ENCODE measurements around the gene ERN1. TPM values are rescaled to one million over a fixed set of nuclear protein-coding genes. Genes with fewer than 3 reads are reported as not detected.

The ERN1 gene
- total RNA-seq, 4 donors from 2014 or later = 9.5 to 20.2 (median 12.8) TPM

GRCh38 chr17:64106918-64107317, 23.0 kb downstream of the ERN1 start:
- H3K27ac ChIP-seq = no peak overlapping the region
- intact Hi-C loops (cut with DNase I) = no loop called here
- H3K4me1 ChIP-seq = peaks cover 0 to 40% of the 10 kb centered on the region in 2 donors
- H3K36me3 ChIP-seq = no peaks in the 10 kb centered on the region
- WGBS, 2 donors = 89 to 96% methylated on average over 3 of the region's 3 CpGs
- no peak for DNase-seq
- no peak overlapping the region for H3K4me3 ChIP-seq (replicated peaks in 1 of 3)
- H3K9me3 ChIP-seq = no peaks in the 10 kb centered on the region
- no peak for TF ChIP-seq POLR2A (IDR thresholded peaks at IDR 0.05)
- TF ChIP-seq, protein P1, sequence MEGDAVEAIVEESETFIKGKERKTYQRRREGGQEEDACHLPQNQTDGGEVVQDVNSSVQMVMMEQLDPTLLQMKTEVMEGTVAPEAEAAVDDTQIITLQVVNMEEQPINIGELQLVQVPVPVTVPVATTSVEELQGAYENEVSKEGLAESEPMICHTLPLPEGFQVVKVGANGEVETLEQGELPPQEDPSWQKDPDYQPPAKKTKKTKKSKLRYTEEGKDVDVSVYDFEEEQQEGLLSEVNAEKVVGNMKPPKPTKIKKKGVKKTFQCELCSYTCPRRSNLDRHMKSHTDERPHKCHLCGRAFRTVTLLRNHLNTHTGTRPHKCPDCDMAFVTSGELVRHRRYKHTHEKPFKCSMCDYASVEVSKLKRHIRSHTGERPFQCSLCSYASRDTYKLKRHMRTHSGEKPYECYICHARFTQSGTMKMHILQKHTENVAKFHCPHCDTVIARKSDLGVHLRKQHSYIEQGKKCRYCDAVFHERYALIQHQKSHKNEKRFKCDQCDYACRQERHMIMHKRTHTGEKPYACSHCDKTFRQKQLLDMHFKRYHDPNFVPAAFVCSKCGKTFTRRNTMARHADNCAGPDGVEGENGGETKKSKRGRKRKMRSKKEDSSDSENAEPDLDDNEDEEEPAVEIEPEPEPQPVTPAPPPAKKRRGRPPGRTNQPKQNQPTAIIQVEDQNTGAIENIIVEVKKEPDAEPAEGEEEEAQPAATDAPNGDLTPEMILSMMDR (IDR thresholded peaks at IDR 0.05) = no peak
- H3K27me3 ChIP-seq = no peaks in the 10 kb centered on the region

DNA sequence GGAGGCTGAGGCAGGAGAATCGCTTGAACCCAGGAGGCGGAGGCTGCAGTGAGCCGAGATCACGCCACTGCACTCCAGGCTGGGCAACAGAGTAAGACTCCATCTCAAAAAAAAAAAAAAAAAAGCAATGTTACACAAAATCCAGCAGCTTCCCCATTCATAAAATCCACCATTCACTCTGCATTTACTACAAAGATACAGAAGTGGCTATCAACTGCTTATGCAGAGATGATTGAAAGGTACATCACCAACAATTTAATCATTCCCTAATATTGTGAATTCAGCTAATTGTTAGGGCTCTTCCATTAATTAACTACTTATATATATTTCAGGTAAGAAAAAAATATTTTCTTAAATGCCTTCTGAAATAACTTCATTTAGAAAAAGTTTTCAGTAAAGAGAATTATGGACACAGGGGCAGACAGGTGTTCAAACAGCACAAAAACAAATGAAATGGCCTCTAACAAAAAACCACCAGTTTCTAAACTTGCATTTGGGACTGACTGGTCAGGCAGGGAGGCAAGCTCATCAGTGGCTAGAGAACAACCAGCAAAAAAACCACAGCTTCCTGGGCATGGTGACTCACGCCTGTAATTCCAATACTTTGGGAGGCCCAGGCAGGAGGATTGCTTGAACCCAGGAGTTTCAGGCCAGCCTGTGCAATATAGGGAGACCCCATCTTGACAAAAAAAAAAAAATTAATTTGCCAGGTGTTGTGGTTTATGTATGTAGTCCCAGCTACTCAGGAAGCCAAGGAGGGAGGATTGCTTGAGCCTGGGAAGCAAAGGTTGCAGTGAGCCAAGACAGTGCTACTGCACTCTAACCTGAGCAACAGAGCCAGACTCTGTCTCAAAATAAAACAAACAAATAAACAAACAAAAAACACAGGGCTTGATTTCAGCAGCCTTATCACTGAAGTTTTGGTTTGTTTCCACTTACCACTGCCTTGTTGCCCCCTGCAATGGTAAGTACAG, 26.3 kb downstream of the ERN1 start:
- H3K9me3 ChIP-seq = no peaks in the 10 kb centered on the region
- no peak overlapping the region for H3K27ac ChIP-seq
- H3K36me3 ChIP-seq = no peaks in the 10 kb centered on the region
- no peaks in the 10 kb centered on the region for H3K27me3 ChIP-seq
- DNase-seq = no peak
- TF ChIP-seq, protein P1 (IDR thresholded peaks at IDR 0.05) = no peak
- 96 to 98% methylated on average over 5 of the region's 5 CpGs for WGBS, 2 donors
- intact Hi-C loops (cut with DNase I) = no loop called here
- H3K4me3 ChIP-seq (replicated peaks in 1 of 3) = no peak overlapping the region
- peaks cover 0 to 40% of the 10 kb centered on the region in 2 donors for H3K4me1 ChIP-seq

DNA sequence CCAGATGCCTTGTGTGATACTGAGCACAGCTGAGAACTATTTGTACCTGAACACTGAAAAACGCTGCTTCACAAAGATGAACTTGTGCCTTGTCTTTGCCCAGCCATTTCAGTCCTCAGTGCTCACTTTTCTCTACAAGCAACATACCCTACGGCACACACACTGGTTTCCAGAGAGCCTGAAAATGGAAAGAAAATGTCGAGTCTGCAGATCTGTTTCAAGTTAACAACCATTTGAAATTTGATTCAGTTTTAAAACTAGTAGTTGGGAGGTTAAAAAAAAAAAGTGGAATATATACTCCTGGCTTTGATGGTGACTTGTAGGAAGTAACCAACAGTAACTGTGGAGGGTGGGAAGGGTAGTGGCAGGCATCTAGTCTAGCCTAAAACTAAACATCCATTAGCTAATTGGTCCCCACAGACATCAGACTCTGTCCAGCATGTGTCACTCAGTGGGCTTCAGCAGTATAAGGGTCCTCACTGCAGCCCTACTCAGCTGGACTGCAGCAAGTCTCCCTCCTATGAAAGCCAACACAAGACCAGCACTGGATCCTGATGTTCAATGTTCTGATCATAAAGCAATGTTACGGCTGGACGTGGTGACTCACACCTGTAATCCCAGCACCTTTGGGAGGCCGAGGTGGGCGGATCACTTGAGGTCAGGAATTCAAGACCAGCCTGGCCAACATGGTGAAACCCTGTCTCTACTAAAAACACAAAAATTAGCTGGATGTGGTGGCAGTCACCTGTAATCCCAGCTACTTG, 27.1 kb downstream of the ERN1 start:
- Histone ChIP-seq H3K4me1 (peaks cover 0 to 36% of the 10 kb centered on the region in 2 donors), H3K27me3 (no peaks in the 10 kb centered on the region), H3K9me3 (no peaks in the 10 kb centered on the region), H3K36me3 (no peaks in the 10 kb centered on the region), H3K4me3 (replicated peaks in 1 of 3) (no peak overlapping the region), H3K27ac (peak overlapping the region in 1 of 3 donors; percentile 21)
- 87 to 92% methylated on average over 7 of the region's 7 CpGs for WGBS, 2 donors
- no peak for DNase-seq
- TF ChIP-seq, protein P1 (IDR thresholded peaks at IDR 0.05) = no peak
- TF ChIP-seq POLR2A (IDR thresholded peaks at IDR 0.05) = no peak
- intact Hi-C loops (cut with DNase I) = no loop called here

GRCh38 chr17:64099543-64099942, 30.4 kb downstream of the ERN1 start:
- no peak overlapping the region for H3K27ac ChIP-seq
- no peak for DNase-seq
- no peaks in the 10 kb centered on the region for H3K36me3 ChIP-seq

More at GRCh38 chr17:64099543-64099942, 30.4 kb downstream of the ERN1 start:
- no peaks in the 10 kb centered on the region for H3K9me3 ChIP-seq
- no peaks in the 10 kb centered on the region for H3K27me3 ChIP-seq
- peaks cover 8 to 33% of the 10 kb centered on the region in 2 donors for H3K4me1 ChIP-seq
- no peak for TF ChIP-seq POLR2A (IDR thresholded peaks at IDR 0.05)
- TF ChIP-seq, protein P1 (IDR thresholded peaks at IDR 0.05) = no peak
- intact Hi-C loops (cut with DNase I) = no loop called here
- no peak overlapping the region for H3K4me3 ChIP-seq (replicated peaks in 1 of 3)
- 94 to 98% methylated on average over 5 to 6 of the region's 6 CpGs for WGBS, 2 donors
